Fibroblast of lung (primary cell): ENCODE measurements around the gene TMEM178A.
"Not testable (repeated sequence)": the region's sequence is repeated elsewhere in the genome, so short reads cannot be mapped to it uniquely, and the experiment has no call there.

ENCODE experiments used
- EZH2 ChIP-seq: IDR thresholded peaks from 2 replicates; pipeline ENCODE4 v1.5.1; 2012; ENCODE audit warnings: low read length, control low read depth, mild to moderate bottlenecking; ENCODE audit errors: missing control alignments
- TF ChIP-seq, protein P1 (sequence below), 2 donors: IDR thresholded peaks in 1 of 2; conservative IDR thresholded peaks in 1 of 2; 1 replicate in 1 of 2; 2 replicates in 1 of 2; pipeline ENCODE4 v1.5.1; 2011 to 2012; ENCODE audit warnings: low read length in 2 of 2, control low read depth in 1 of 2, inconsistent platforms in 1 of 2, low read depth in 1 of 2, mild to moderate bottlenecking in 1 of 2

DNA sequence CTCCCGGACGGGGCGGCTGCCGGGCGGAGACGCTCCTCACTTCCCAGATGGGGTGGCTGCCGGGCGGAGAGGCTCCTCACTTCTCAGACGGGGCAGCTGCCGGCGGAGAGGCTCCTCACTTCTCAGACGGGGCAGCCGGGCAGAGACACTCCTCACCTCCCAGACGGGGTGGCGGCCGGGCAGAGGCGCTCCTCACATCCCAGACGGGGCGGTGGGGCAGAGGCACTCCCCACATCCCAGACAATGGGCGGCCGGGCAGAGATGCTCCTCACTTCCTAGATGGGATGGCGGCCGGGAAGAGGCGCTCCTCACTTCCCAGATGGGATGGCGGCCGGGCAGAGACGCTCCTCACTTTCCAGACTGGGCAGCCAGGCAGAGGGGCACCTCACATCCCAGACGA is 37.4 kb upstream of the TMEM178A start:
- TF ChIP-seq, protein P1, sequence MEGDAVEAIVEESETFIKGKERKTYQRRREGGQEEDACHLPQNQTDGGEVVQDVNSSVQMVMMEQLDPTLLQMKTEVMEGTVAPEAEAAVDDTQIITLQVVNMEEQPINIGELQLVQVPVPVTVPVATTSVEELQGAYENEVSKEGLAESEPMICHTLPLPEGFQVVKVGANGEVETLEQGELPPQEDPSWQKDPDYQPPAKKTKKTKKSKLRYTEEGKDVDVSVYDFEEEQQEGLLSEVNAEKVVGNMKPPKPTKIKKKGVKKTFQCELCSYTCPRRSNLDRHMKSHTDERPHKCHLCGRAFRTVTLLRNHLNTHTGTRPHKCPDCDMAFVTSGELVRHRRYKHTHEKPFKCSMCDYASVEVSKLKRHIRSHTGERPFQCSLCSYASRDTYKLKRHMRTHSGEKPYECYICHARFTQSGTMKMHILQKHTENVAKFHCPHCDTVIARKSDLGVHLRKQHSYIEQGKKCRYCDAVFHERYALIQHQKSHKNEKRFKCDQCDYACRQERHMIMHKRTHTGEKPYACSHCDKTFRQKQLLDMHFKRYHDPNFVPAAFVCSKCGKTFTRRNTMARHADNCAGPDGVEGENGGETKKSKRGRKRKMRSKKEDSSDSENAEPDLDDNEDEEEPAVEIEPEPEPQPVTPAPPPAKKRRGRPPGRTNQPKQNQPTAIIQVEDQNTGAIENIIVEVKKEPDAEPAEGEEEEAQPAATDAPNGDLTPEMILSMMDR (conservative IDR thresholded peaks at IDR 0.05 in 1 of 2, IDR thresholded peaks at IDR 0.05 in 1 of 2; ENCODE audit: low read depth in 1 of 2, low read length in 2 of 2) = not testable (repeated sequence)
- not testable (repeated sequence) for TF ChIP-seq EZH2
